ENCODE data around the gene TTC23L.

GRCh38 chr5:34838785-34839714 is at the start of gene TTC23L:
- TF ChIP-seq CTCF (conservative IDR thresholded peaks at IDR 0.05 in 1 of 2, IDR thresholded peaks at IDR 0.05 in 1 of 2; ENCODE audit: low read depth in 1 of 2, low read length in 2 of 2) = no peak
- TF ChIP-seq EZH2 (IDR thresholded peaks at IDR 0.05; ENCODE audit: low read length, missing control alignments) = no peak
